ENCODE measurements around the gene DECR2. TPM values are rescaled to one million over a fixed set of nuclear protein-coding genes. Genes with fewer than 3 reads are reported as not detected.

The DECR2 gene
- total and polyA plus RNA-seq, 2 of the 13 experiments (the other 11 are each of a cell fraction or from before 2014, with no cell fraction given) = 36.3 to 44.6 TPM

- TF ChIP-seq DZIP1 (CRISPR knock-in tag; IDR thresholded peaks at IDR 0.05) (0 out of 2 replicates have a peak, but pooled peaks have one; percentile 9), HIC2 (CRISPR knock-in tag; IDR thresholded peaks at IDR 0.05; ENCODE audit: low read depth) (0 out of 2 replicates have a peak, but pooled peaks have one; percentile 13), PCBP1 (IDR thresholded peaks at IDR 0.05; ENCODE audit: borderline replicate concordance, low read depth, low read length) (0 out of 2 replicates have a peak, but pooled peaks have one; percentile 83), AHDC1 (CRISPR knock-in tag; IDR thresholded peaks at IDR 0.05; ENCODE audit: borderline replicate concordance) (0 out of 2 replicates have a peak, but pooled peaks have one; percentile 17), MEIS2 (CRISPR knock-in tag; IDR thresholded peaks at IDR 0.05) (0 out of 2 replicates have a peak, but pooled peaks have one; percentile 15), ZNF83 (CRISPR knock-in tag; IDR thresholded peaks at IDR 0.05; ENCODE audit: borderline replicate concordance) (no peak), GABPB1 (CRISPR knock-in tag; IDR thresholded peaks at IDR 0.05) (0 out of 2 replicates have a peak, but pooled peaks have one; percentile 0), FOXO4 (CRISPR knock-in tag; conservative IDR thresholded peaks at IDR 0.05) (0 out of 2 replicates have a peak, but pooled peaks have one; percentile 74), ARID4A (CRISPR knock-in tag; IDR thresholded peaks at IDR 0.05; ENCODE audit: borderline replicate concordance) (peak; percentile 7; the same call in 1 of the 2 replicates), ZNF549 (CRISPR knock-in tag; IDR thresholded peaks at IDR 0.05) (no peak), RFX1 (IDR thresholded peaks at IDR 0.05) (peak; percentile 63; the same call in 1 of the 2 replicates)
Observed at GRCh38 chr16:363766-364490, 37.8 kb upstream of the DECR2 start (continued).

Measured in HepG2 (cell line).